HL-60 (cell line): Measurements from ENCODE around the gene OR4C6.
A peak's percentile ranks its signal among the peaks of the same experiment; 100 is the strongest.

ENCODE experiments used
- DNase-seq, 2 experiments: peaks; one replicate each; pipeline ENCODE4 v3.0.0-alpha.2; 2010 to 2020; ENCODE audit warnings: low read depth in 1 of 2, low spot score in 1 of 2
- H3K27ac ChIP-seq: fragments of 250-450 bp; sonication (Bioruptor Pico); replicated peaks from 2 replicates; pipeline ENCODE4 v1.5.1; 2020; ENCODE audit warnings: mild to moderate bottlenecking, moderate library complexity
- H3K27me3 ChIP-seq: fragments of 250-450 bp; sonication (Bioruptor Pico); 2 replicates; pipeline ENCODE4 v1.5.1; 2021; ENCODE audit warnings: mild to moderate bottlenecking, moderate library complexity; ENCODE audit not compliant: insufficient read depth, poor library complexity, severe bottlenecking
- H3K4me3 ChIP-seq: replicated peaks from 2 replicates; pipeline ENCODE4 v1.5.1; 2011; ENCODE audit warnings: mild to moderate bottlenecking, control low read depth, low read length; ENCODE audit not compliant: insufficient read depth
- CTCF ChIP-seq: IDR thresholded peaks from one replicate; pipeline ENCODE4 v1.5.1; 2011; ENCODE audit warnings: low read length, control low read depth, inconsistent platforms; ENCODE audit not compliant: insufficient read depth
- GABPA ChIP-seq: IDR thresholded peaks from 2 replicates; pipeline ENCODE4 v1.6.1; 2012; ENCODE audit warnings: low read depth
- POLR2AphosphoS5 ChIP-seq: IDR thresholded peaks from 2 replicates; pipeline ENCODE4 v1.6.1; 2012; ENCODE audit warnings: low read depth
- REST ChIP-seq: IDR thresholded peaks from 2 replicates; pipeline ENCODE4 v1.6.1; 2012; ENCODE audit warnings: low read depth; ENCODE audit not compliant: insufficient replicate concordance
- SPI1 ChIP-seq: IDR thresholded peaks from 2 replicates; pipeline ENCODE4 v1.6.1; 2012; ENCODE audit warnings: low read depth, mild to moderate bottlenecking, borderline replicate concordance

Gene OR4C6

GRCh38 chr11:55701429-55701828 lies 39.4 kb downstream of the OR4C6 start:
- no peak for DNase-seq
- no peaks in the 10 kb centered on the region for H3K27me3 ChIP-seq
- no peak overlapping the region for H3K27ac ChIP-seq
- no peak overlapping the region for H3K4me3 ChIP-seq
- no peak for TF ChIP-seq GABPA
- TF ChIP-seq POLR2AphosphoS5: no peak
- TF ChIP-seq CTCF: no peak
- no peak for TF ChIP-seq SPI1
- no peak for TF ChIP-seq REST

GRCh38 chr11:55707029-55707428 lies 45.0 kb downstream of the OR4C6 start:
- no peak overlapping the region for H3K4me3 ChIP-seq
- H3K27me3 ChIP-seq: no peaks in the 10 kb centered on the region
- H3K27ac ChIP-seq: no peak overlapping the region
- no peak for DNase-seq
- TF ChIP-seq GABPA (no peak), POLR2AphosphoS5 (no peak), CTCF (no peak), REST (no peak), SPI1 (no peak)

GRCh38 chr11:55714982-55715888 lies 53.2 kb downstream of the OR4C6 start:
- peak in 1 of 2 experiments; percentile 5 for DNase-seq
- no peak for TF ChIP-seq CTCF
- no peak for TF ChIP-seq POLR2AphosphoS5
- no peak for TF ChIP-seq SPI1
- TF ChIP-seq REST: no peak
- TF ChIP-seq GABPA: no peak
- Histone ChIP-seq H3K27ac (no peak overlapping the region), H3K27me3 (no peaks in the 10 kb centered on the region), H3K4me3 (no peak overlapping the region)
